H9 (cell line): ENCODE data around the gene PCF11. TPM values are rescaled to one million over a fixed set of nuclear protein-coding genes. Genes with fewer than 3 reads are reported as not detected.

Source experiments
- DNase-seq: peaks from one replicate; pipeline ENCODE4 v3.0.0-alpha.2; 2017
- H2AFZ ChIP-seq: one replicate; pipeline ENCODE4 v1.6.1; 2013; ENCODE audit warnings: mild to moderate bottlenecking, low read length, control low read depth, moderate library complexity
- H2AK5ac ChIP-seq: 2 replicates; pipeline ENCODE4 v1.6.1; 2013; ENCODE audit warnings: low read length, control low read depth, mixed read lengths; ENCODE audit not compliant: insufficient read length
- H2BK120ac ChIP-seq: one replicate; pipeline ENCODE4 v1.6.1; 2013; ENCODE audit warnings: low read depth, mild to moderate bottlenecking, low read length, control low read depth, inconsistent platforms; ENCODE audit not compliant: poor library complexity, severe bottlenecking
- H2BK12ac ChIP-seq: 2 replicates; pipeline ENCODE4 v1.6.1; 2013; ENCODE audit warnings: low read length, control low read depth, mixed read lengths, low read depth; ENCODE audit not compliant: insufficient read length
- H2BK15ac ChIP-seq: 2 replicates; pipeline ENCODE4 v1.6.1; 2013; ENCODE audit warnings: low read depth, low read length, control low read depth
- H2BK20ac ChIP-seq: one replicate; pipeline ENCODE4 v1.6.1; 2013; ENCODE audit warnings: low read depth, mild to moderate bottlenecking, low read length, control low read depth, inconsistent platforms; ENCODE audit not compliant: poor library complexity, severe bottlenecking
- H2BK5ac ChIP-seq: 2 replicates; pipeline ENCODE4 v1.6.1; 2013; ENCODE audit warnings: low read length, control low read depth, mixed read lengths; ENCODE audit not compliant: insufficient read length
- H3K14ac ChIP-seq: 2 replicates; pipeline ENCODE4 v1.6.1; 2013; ENCODE audit warnings: low read length, control low read depth; ENCODE audit not compliant: insufficient read depth
- H3K18ac ChIP-seq: 2 replicates; pipeline ENCODE4 v1.6.1; 2013; ENCODE audit warnings: low read depth, mild to moderate bottlenecking, mixed read lengths, low read length, control low read depth; ENCODE audit not compliant: insufficient read length
- H3K23ac ChIP-seq: 2 replicates; pipeline ENCODE4 v1.6.1; 2013; ENCODE audit warnings: low read length, control low read depth, mixed read lengths, low read depth; ENCODE audit not compliant: insufficient read length
- H3K23me2 ChIP-seq: 2 replicates; pipeline ENCODE4 v1.6.1; 2013; ENCODE audit warnings: low read depth, mild to moderate bottlenecking, mixed read lengths, low read length, control low read depth; ENCODE audit not compliant: insufficient read length, poor library complexity, severe bottlenecking
- H3K27ac ChIP-seq: 2 replicates; pipeline ENCODE4 v1.5.1; 2013; ENCODE audit warnings: low read length, control low read depth, mixed read lengths, low read depth; ENCODE audit not compliant: insufficient read length
- H3K27me3 ChIP-seq: 2 replicates; pipeline ENCODE4 v1.6.1; 2013; ENCODE audit warnings: low read length, control low read depth, inconsistent platforms; ENCODE audit not compliant: insufficient read depth
- H3K4ac ChIP-seq: 2 replicates; pipeline ENCODE4 v1.6.1; 2013; ENCODE audit warnings: low read depth, mild to moderate bottlenecking, control low read depth, inconsistent platforms, low read length, moderate library complexity
- H3K4me1 ChIP-seq: 2 replicates; pipeline ENCODE4 v1.6.1; 2013; ENCODE audit warnings: low read length, control low read depth, inconsistent platforms; ENCODE audit not compliant: insufficient read depth
- H3K4me2 ChIP-seq: 2 replicates; pipeline ENCODE4 v1.6.1; 2013; ENCODE audit warnings: low read length, control low read depth, mixed read lengths; ENCODE audit not compliant: insufficient read length, insufficient read depth
- H3K56ac ChIP-seq: 2 replicates; pipeline ENCODE4 v1.6.1; 2013; ENCODE audit warnings: low read depth, mild to moderate bottlenecking, mixed read lengths, low read length, control low read depth; ENCODE audit not compliant: insufficient read length
- H3K79me1 ChIP-seq: 2 replicates; pipeline ENCODE4 v1.6.1; 2013; ENCODE audit warnings: low read depth, mild to moderate bottlenecking, moderate library complexity, low read length, control low read depth, inconsistent platforms; ENCODE audit not compliant: insufficient read depth, poor library complexity, severe bottlenecking
- H3K79me2 ChIP-seq: 2 replicates; pipeline ENCODE4 v1.6.1; 2013; ENCODE audit warnings: low read length, control low read depth, inconsistent platforms; ENCODE audit not compliant: insufficient read depth
- H3K9ac ChIP-seq: 2 replicates; pipeline ENCODE4 v1.6.1; 2013; ENCODE audit warnings: low read length, control low read depth, mixed read lengths; ENCODE audit not compliant: insufficient read length; ENCODE audit errors: extremely low read depth
- H3K9me3 ChIP-seq: one replicate; pipeline ENCODE4 v1.6.1; 2013; ENCODE audit warnings: low read depth, low read length, inconsistent platforms; ENCODE audit not compliant: control insufficient read depth
- H3T11ph ChIP-seq: one replicate; pipeline ENCODE4 v1.6.1; 2013; ENCODE audit warnings: mild to moderate bottlenecking, low read length, control low read depth, inconsistent platforms
- H4K20me1 ChIP-seq: one replicate; pipeline ENCODE4 v1.6.1; 2013; ENCODE audit not compliant: control insufficient read depth, insufficient read length, insufficient read depth
- H4K5ac ChIP-seq: 2 replicates; pipeline ENCODE4 v1.6.1; 2013; ENCODE audit warnings: low read depth, mild to moderate bottlenecking, mixed read lengths, low read length, control low read depth; ENCODE audit not compliant: insufficient read length
- H4K8ac ChIP-seq: replicated peaks from 2 replicates; pipeline ENCODE4 v1.6.1; 2013; ENCODE audit warnings: low read length, control low read depth, mixed read lengths, low read depth; ENCODE audit not compliant: insufficient read length
- H4K91ac ChIP-seq: 2 replicates; pipeline ENCODE4 v1.6.1; 2013; ENCODE audit warnings: low read depth, mild to moderate bottlenecking, moderate library complexity, mixed read lengths, low read length, control low read depth; ENCODE audit not compliant: insufficient read length
- H3K27ac Mint-ChIP-seq, 3 experiments: 2 replicates in 2 of 3; 3 replicates in 1 of 3; pipeline ENCODE4 v1.8.0; 2020 to 2021; ENCODE audit warnings: mixed read lengths in 3 of 3, mild to moderate bottlenecking in 1 of 3, moderate library complexity in 1 of 3
- H3K27me3 Mint-ChIP-seq: 2 replicates; pipeline ENCODE4 v1.8.0; 2021; ENCODE audit warnings: low read depth, mild to moderate bottlenecking, moderate library complexity, mixed read lengths
- H3K36me3 Mint-ChIP-seq, 3 experiments: 2 replicates in 2 of 3; 3 replicates in 1 of 3; pipeline ENCODE4 v1.8.0; 2020 to 2021; ENCODE audit warnings: low read depth in 3 of 3, mixed read lengths in 3 of 3; ENCODE audit not compliant: insufficient read depth in 1 of 3
- H3K4me1 Mint-ChIP-seq, 2 experiments: 2 replicates each; pipeline ENCODE4 v1.8.0; 2020; ENCODE audit warnings: mixed read lengths in 2 of 2
- H3K4me3 Mint-ChIP-seq, 2 experiments: 2 replicates in 1 of 2; 3 replicates in 1 of 2; pipeline ENCODE4 v1.8.0; 2020 to 2021; ENCODE audit warnings: mild to moderate bottlenecking in 2 of 2, mixed read lengths in 2 of 2, moderate library complexity in 1 of 2
- H3K9me3 Mint-ChIP-seq, 2 experiments: 2 replicates in 1 of 2; 3 replicates in 1 of 2; pipeline ENCODE4 v1.8.0; 2020; ENCODE audit warnings: mild to moderate bottlenecking in 2 of 2, mixed read lengths in 2 of 2, moderate library complexity in 1 of 2
- WGBS: extraction: QIAGEN DNeasy Blood & Tissue Kit; methylation state at CpG from one replicate; pipeline ENCODE4 v1.1.7; 2013; ENCODE audit warnings: missing lambda C conversion rate, low lambda C conversion rate, mixed read lengths; ENCODE audit not compliant: insufficient read length; ENCODE audit errors: extremely low coverage; 5-methylcytosine and 5-hydroxymethylcytosine counted together
- total RNA-seq: library from RNA; stranded (reverse); gene quantifications from 2 replicates; pipeline ENCODE4 v1.2.1, GENCODE V29; 2021
- TF ChIP-seq, protein P1 (sequence below): fragments of 200-600 bp; sonication (generic); conservative IDR thresholded peaks from 3 replicates; pipeline ENCODE4 v1.8.0; 2021; ENCODE audit warnings: antibody characterized with exemption, mild to moderate bottlenecking

Gene PCF11
- total RNA-seq, 1 experiment from 2014 or later = 50.9 TPM

DNA sequence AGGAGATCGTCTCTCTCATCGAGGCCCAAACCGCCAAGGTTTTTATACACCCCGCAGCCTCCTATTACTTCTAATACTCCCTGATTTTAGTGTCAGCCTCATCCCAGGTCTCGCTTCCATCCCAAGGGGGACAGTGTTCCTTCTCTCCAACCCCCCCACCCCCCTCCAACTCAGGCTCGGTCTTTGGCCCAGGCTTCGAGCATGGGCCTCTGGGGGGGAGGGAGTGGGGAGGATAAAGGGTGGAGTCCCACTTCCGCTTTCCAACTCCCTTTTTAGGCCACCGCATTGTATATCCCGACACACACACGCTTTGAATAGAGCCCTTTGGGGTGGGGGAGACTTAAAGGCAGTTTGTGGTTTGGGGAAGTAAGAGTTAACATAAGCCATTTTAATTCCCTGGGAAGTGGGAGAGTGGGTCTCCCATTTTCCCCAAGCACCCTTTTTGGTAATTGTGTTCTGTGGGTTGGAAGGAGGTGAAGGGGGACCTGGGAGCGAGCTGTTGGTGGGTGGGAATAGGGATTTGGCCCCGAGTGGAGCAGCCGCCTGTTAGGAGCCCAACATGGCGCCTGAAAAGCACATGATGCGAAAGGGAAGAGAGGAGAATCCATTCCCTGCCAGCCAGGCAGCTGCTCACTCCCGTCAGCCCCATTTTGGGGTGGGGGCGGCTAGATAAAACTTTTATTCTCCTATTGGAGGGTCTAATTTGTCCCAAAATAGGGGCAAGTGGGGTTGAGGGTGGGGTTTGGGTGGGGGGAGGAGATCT, 844 bp downstream of the PCF11 start:
- Histone ChIP-seq H3K4me2 (peak overlapping the region; percentile 33), H3K56ac (no peak overlapping the region), H3K27ac (peak overlapping the region; percentile 15), H3K27me3 (no peaks in the 10 kb centered on the region), H3K9ac (peak overlapping the region; percentile 90), H2BK120ac (no peak overlapping the region), H3K79me1 (no peaks in the 10 kb centered on the region), H2BK15ac (no peak overlapping the region), H3K4me1 (peaks cover 2% of the 10 kb centered on the region; the same call in 1 of the 2 replicates), H3K4ac (no peak overlapping the region), H3T11ph (no peak overlapping the region), H3K9me3 (no peaks in the 10 kb centered on the region), H2AFZ (no peak overlapping the region), H4K8ac (no peak overlapping the region), H3K23me2 (peaks cover 7% of the 10 kb centered on the region), H3K18ac (peak overlapping the region; percentile 66), H3K14ac (peak overlapping the region; percentile 75), H4K5ac (no peak overlapping the region), H4K91ac (no peak overlapping the region), H2BK12ac (no peak overlapping the region), H4K20me1 (no peaks in the 10 kb centered on the region), H2AK5ac (no peak overlapping the region), H2BK5ac (no peak overlapping the region), H2BK20ac (no peak overlapping the region), H3K23ac (no peak overlapping the region), H3K79me2 (peaks cover 40% of the 10 kb centered on the region)
- H3K36me3 Mint-ChIP-seq = peaks cover 23 to 48% (median 33%) of the 10 kb centered on the region in 3 experiments
- H3K4me1 Mint-ChIP-seq = peaks cover 26 to 27% of the 10 kb centered on the region in 2 experiments
- no CpG with 5 or more reads among the region's 18 CpGs for whole genome bisulfite sequencing
- TF ChIP-seq, protein P1, sequence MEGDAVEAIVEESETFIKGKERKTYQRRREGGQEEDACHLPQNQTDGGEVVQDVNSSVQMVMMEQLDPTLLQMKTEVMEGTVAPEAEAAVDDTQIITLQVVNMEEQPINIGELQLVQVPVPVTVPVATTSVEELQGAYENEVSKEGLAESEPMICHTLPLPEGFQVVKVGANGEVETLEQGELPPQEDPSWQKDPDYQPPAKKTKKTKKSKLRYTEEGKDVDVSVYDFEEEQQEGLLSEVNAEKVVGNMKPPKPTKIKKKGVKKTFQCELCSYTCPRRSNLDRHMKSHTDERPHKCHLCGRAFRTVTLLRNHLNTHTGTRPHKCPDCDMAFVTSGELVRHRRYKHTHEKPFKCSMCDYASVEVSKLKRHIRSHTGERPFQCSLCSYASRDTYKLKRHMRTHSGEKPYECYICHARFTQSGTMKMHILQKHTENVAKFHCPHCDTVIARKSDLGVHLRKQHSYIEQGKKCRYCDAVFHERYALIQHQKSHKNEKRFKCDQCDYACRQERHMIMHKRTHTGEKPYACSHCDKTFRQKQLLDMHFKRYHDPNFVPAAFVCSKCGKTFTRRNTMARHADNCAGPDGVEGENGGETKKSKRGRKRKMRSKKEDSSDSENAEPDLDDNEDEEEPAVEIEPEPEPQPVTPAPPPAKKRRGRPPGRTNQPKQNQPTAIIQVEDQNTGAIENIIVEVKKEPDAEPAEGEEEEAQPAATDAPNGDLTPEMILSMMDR = no peak
- H3K4me3 Mint-ChIP-seq = peak overlapping the region; percentile 100
- peak; percentile 51 for DNase-seq
- H3K9me3 Mint-ChIP-seq = peaks cover 2 to 5% of the 10 kb centered on the region in 2 experiments; a peak in 4 of 5 replicates
- H3K27me3 Mint-ChIP-seq = no peaks in the 10 kb centered on the region
- peak overlapping the region; percentile 100 for H3K27ac Mint-ChIP-seq
